Urinary bladder (tissue), 4 donors: ENCODE measurements around the gene AP3D1. TPM values are rescaled to one million over a fixed set of nuclear protein-coding genes. Genes with fewer than 3 reads are reported as not detected.

ENCODE experiments used
- DNase-seq: peaks from one replicate; pipeline ENCODE4 v3.0.0-alpha.2; 2015; ENCODE audit errors: extremely low spot score
- H3K27ac ChIP-seq: one replicate; pipeline ENCODE4 v1.5.1; 2013; ENCODE audit warnings: low read depth, mild to moderate bottlenecking, moderate library complexity
- H3K36me3 ChIP-seq: one replicate; pipeline ENCODE4 v1.6.1; 2013; ENCODE audit warnings: mild to moderate bottlenecking, moderate library complexity; ENCODE audit not compliant: insufficient read depth
- H3K4me1 ChIP-seq: one replicate; pipeline ENCODE4 v1.6.1; 2013; ENCODE audit warnings: mild to moderate bottlenecking, moderate library complexity; ENCODE audit not compliant: insufficient read depth
- H3K4me3 ChIP-seq: one replicate; pipeline ENCODE4 v1.5.1; 2013; ENCODE audit warnings: low read depth, low read length
- WGBS: extraction: QIAGEN DNeasy Blood & Tissue Kit; methylation state at CpG from one replicate; pipeline ENCODE4 v1.1.7; 2013; 5-methylcytosine and 5-hydroxymethylcytosine counted together
- polyA plus RNA-seq: library from polyadenylated mRNA; stranded (reverse); fragments of 200-250 nt; gene quantifications from one replicate; pipeline ENCODE4 v1.2.3, GENCODE V29; 2013
- total RNA-seq: library from RNA; depleted of rRNA; stranded (reverse); fragments of >200 nt; gene quantifications from one replicate; pipeline ENCODE4 v1.2.3, GENCODE V29; 2014
- donor health status: healthy with polysubstance abuse.
- donor health status: healthy.

The AP3D1 gene
- total and polyA plus RNA-seq, 2 donors: 48.9 to 87.8 TPM

GRCh38 chr19:2111886-2112285 is 39.5 kb downstream of the AP3D1 start:
- DNase-seq: no peak
- H3K36me3 ChIP-seq: peaks cover 28% of the 10 kb centered on the region
- H3K27ac ChIP-seq: no peak overlapping the region
- H3K4me3 ChIP-seq: no peak overlapping the region
- 93% methylated on average over 20 of the region's 20 CpGs for WGBS
- H3K4me1 ChIP-seq: no peaks in the 10 kb centered on the region

- no peak for DNase-seq
- peaks cover 27% of the 10 kb centered on the region for H3K36me3 ChIP-seq
- H3K27ac ChIP-seq: no peak overlapping the region
- H3K4me3 ChIP-seq: no peak overlapping the region
- H3K4me1 ChIP-seq: no peaks in the 10 kb centered on the region
- WGBS: 96% methylated on average over 22 of the region's 22 CpGs
Observed at GRCh38 chr19:2111425-2111824, 39.9 kb downstream of the AP3D1 start.

GRCh38 chr19:2110822-2111221 is 40.5 kb downstream of the AP3D1 start:
- whole genome bisulfite sequencing: 86% methylated on average over 13 of the region's 13 CpGs
- Histone ChIP-seq H3K4me1 (no peaks in the 10 kb centered on the region), H3K27ac (no peak overlapping the region), H3K36me3 (peaks cover 23% of the 10 kb centered on the region), H3K4me3 (no peak overlapping the region)
- DNase-seq: no peak

GRCh38 chr19:2109046-2109864 is 42.1 kb downstream of the AP3D1 start:
- Histone ChIP-seq H3K4me1 (no peaks in the 10 kb centered on the region), H3K27ac (no peak overlapping the region), H3K36me3 (peaks cover 18% of the 10 kb centered on the region), H3K4me3 (no peak overlapping the region)
- DNase-seq: no peak
- 88% methylated on average over 31 of the region's 31 CpGs for WGBS

GRCh38 chr19:2108251-2109016 is 42.9 kb downstream of the AP3D1 start:
- DNase-seq: no peak
- WGBS: 92% methylated on average over 23 of the region's 23 CpGs
- Histone ChIP-seq H3K4me3 (no peak overlapping the region), H3K27ac (no peak overlapping the region), H3K36me3 (peaks cover 18% of the 10 kb centered on the region), H3K4me1 (no peaks in the 10 kb centered on the region)

GRCh38 chr19:2103045-2103707 is 48.2 kb downstream of the AP3D1 start:
- DNase-seq: no peak
- no peaks in the 10 kb centered on the region for H3K4me1 ChIP-seq
- no peak overlapping the region for H3K4me3 ChIP-seq
- H3K27ac ChIP-seq: no peak overlapping the region
- H3K36me3 ChIP-seq: peaks cover 3% of the 10 kb centered on the region
- 90% methylated on average over 20 of the region's 20 CpGs for WGBS

GRCh38 chr19:2101417-2102335 is 49.7 kb downstream of the AP3D1 start:
- Histone ChIP-seq H3K27ac (no peak overlapping the region), H3K4me1 (no peaks in the 10 kb centered on the region), H3K36me3 (peaks cover 3% of the 10 kb centered on the region), H3K4me3 (no peak overlapping the region)
- no peak for DNase-seq
- WGBS: 90% methylated on average over 45 of the region's 45 CpGs

- DNase-seq: no peak
- peaks cover 1% of the 10 kb centered on the region for H3K36me3 ChIP-seq
Observed at GRCh38 chr19:2100719-2101061, 50.7 kb downstream of the AP3D1 start.

GRCh38 chr19:2099937-2100718 is 51.2 kb downstream of the AP3D1 start:
- no peak overlapping the region for H3K4me3 ChIP-seq
- 86% methylated on average over 39 of the region's 39 CpGs for WGBS
- no peaks in the 10 kb centered on the region for H3K4me1 ChIP-seq
- no peak overlapping the region for H3K27ac ChIP-seq
- no peaks in the 10 kb centered on the region for H3K36me3 ChIP-seq
- no peak for DNase-seq

More at GRCh38 chr19:2100719-2101061, 50.7 kb downstream of the AP3D1 start:
- 93% methylated on average over 11 of the region's 11 CpGs for whole genome bisulfite sequencing
- Histone ChIP-seq H3K27ac (no peak overlapping the region), H3K4me3 (no peak overlapping the region), H3K4me1 (no peaks in the 10 kb centered on the region)

GRCh38 chr19:2099054-2099501 is 52.3 kb downstream of the AP3D1 start:
- H3K4me3 ChIP-seq: no peak overlapping the region
- no peak for DNase-seq
- H3K36me3 ChIP-seq: no peaks in the 10 kb centered on the region
- 69% methylated on average over 16 of the region's 16 CpGs for WGBS
- H3K27ac ChIP-seq: no peak overlapping the region
- H3K4me1 ChIP-seq: no peaks in the 10 kb centered on the region

- Histone ChIP-seq H3K4me1 (no peaks in the 10 kb centered on the region), H3K36me3 (no peaks in the 10 kb centered on the region), H3K4me3 (no peak overlapping the region), H3K27ac (no peak overlapping the region)
- DNase-seq: no peak
- 79% methylated on average over 23 of the region's 23 CpGs for WGBS
Observed at GRCh38 chr19:2097886-2098327, 53.5 kb downstream of the AP3D1 start.

- 24% methylated on average over 30 of the region's 30 CpGs for WGBS
- Histone ChIP-seq H3K4me3 (peak overlapping the region; percentile 34), H3K36me3 (no peaks in the 10 kb centered on the region), H3K4me1 (no peaks in the 10 kb centered on the region), H3K27ac (no peak overlapping the region)
- no peak for DNase-seq
Observed at GRCh38 chr19:2097203-2097885, 54.0 kb downstream of the AP3D1 start.
